HG02840 (cell line): ENCODE results near the gene CC2D2B.

ENCODE experiments used
- ATAC-seq: cut with Tn5 transposase; IDR thresholded peaks from one replicate; pipeline ENCODE4 v1.9.1; 2021; ENCODE audit warnings: mild to moderate bottlenecking, moderate library complexity, moderate number of reproducible peaks; ENCODE audit not compliant: unreplicated experiment, low FRiP score

Gene CC2D2B

GRCh38 chr10:96074776-96075175, 167.0 kb downstream of the CC2D2B start:
- no peak for ATAC-seq

DNA sequence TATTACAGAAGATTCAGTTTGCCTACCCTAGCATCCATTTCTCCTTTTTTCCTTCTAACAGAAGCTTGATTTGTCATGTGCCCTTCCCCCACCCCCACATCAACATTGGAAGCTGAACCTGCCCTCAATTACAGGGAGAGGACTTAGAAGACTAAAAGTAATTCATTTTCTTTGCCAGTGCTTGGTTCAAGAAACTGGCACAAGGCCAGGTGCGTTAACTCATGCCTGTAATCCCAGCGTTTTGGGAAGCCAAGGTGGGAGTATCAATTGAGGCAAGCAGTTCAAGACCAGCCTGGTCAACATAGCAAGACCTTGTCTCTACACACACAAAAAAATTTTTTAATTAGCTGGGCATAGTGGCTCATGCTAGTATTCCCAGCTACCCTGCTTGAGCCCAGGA, 168.2 kb downstream of the CC2D2B start:
- no peak for ATAC-seq

GRCh38 chr10:96077156-96077555, 169.4 kb downstream of the CC2D2B start:
- no peak for ATAC-seq

- no peak for ATAC-seq
These were observed 174.4 kb downstream of the CC2D2B start for GRCh38 chr10:96082153-96082552.
